BJ (cell line): ENCODE results near the gene HOXB8. TPM values are rescaled to one million over a fixed set of nuclear protein-coding genes. Genes with fewer than 3 reads are reported as not detected.

Source experiments
- CTCF ChIA-PET: fragments of 350-600 bp; formaldehyde crosslinking; extraction: SDS; loops from one replicate; lab custom pipeline; 2021; ENCODE audit warnings: antibody characterized with exemption, inconsistent platforms; lab: Yijun Ruan, JAX
- POLR2A ChIA-PET: fragments of 300-600 bp; sonication (Branson Sonifier 250); formaldehyde crosslinking; extraction: SDS; loops from one replicate; lab custom pipeline; 2021; ENCODE audit warnings: antibody characterized with exemption; lab: Charles Lee
- DNase-seq: peaks from one replicate; pipeline ENCODE4 v3.0.0-alpha.2; 2011; ENCODE audit warnings: low read depth
- H3K27me3 ChIP-seq: 2 replicates; pipeline ENCODE4 v1.6.0; 2011; ENCODE audit warnings: low read length; ENCODE audit not compliant: control insufficient read depth, insufficient read depth
- H3K36me3 ChIP-seq: 2 replicates; pipeline ENCODE4 v1.5.1; 2011; ENCODE audit warnings: low read length; ENCODE audit not compliant: control insufficient read depth, insufficient read depth
- H3K4me3 ChIP-seq: 2 replicates; pipeline ENCODE4 v1.5.1; 2011; ENCODE audit warnings: low read depth, mild to moderate bottlenecking, control low read depth, low read length
- CTCF ChIP-seq: IDR thresholded peaks from 2 replicates; pipeline ENCODE4 v1.5.1; 2011; ENCODE audit warnings: low read depth, mild to moderate bottlenecking, control low read depth, inconsistent platforms, low read length, moderate library complexity; ENCODE audit not compliant: insufficient read depth
- polyA plus RNA-seq: library from polyadenylated mRNA; depleted of rRNA; stranded (reverse); fragments of >200 nt; gene quantifications from 2 replicates; pipeline ENCODE4 v1.2.3, GENCODE V29; 2011

The HOXB8 gene
- polyA plus RNA-seq, 1 experiment = not detected

- Histone ChIP-seq H3K4me3 (no peak overlapping the region), H3K36me3 (no peaks in the 10 kb centered on the region), H3K27me3 (peaks cover 84% of the 10 kb centered on the region)
- no peak for TF ChIP-seq CTCF
- ChIA-PET CTCF (no interaction called here), POLR2A (no interaction called here)
- DNase-seq = no peak
Measured at GRCh38 chr17:48611213-48611612, 3.9 kb downstream of the HOXB8 start.

GRCh38 chr17:48610282-48611211 is 4.5 kb downstream of the HOXB8 start, which contains the start of gene HOXB7:
HOXB7 (minus strand) TSS chr17:48611017; CDS start chr17:48610918, 99 bp downstream.
- no peak for DNase-seq
- no peaks in the 10 kb centered on the region for H3K36me3 ChIP-seq
- peak within 1 kb of the TSS; percentile 6 for H3K4me3 ChIP-seq
- H3K27me3 ChIP-seq = peaks cover 84% of the 10 kb centered on the region
- TF ChIP-seq CTCF = no peak
- POLR2A ChIA-PET = no interaction called here
- CTCF ChIA-PET = interaction anchor here (0.9 to 4.7 kb wide), 3 partner anchors 8 to 275 kb away, joined by 3 to 27 read pairs (median 4); no protein-coding TSS in a partner anchor

GRCh38 chr17:48609759-48610281 is 5.3 kb downstream of the HOXB8 start:
- ChIA-PET CTCF (interaction anchor here (0.6 to 4.7 kb wide), 5 partner anchors 8 to 695 kb away, joined by 3 to 27 read pairs (median 3); no protein-coding TSS in a partner anchor), POLR2A (no interaction called here)
- Histone ChIP-seq H3K4me3 (no peak overlapping the region), H3K36me3 (no peaks in the 10 kb centered on the region), H3K27me3 (peaks cover 85% of the 10 kb centered on the region)
- no peak for TF ChIP-seq CTCF
- no peak for DNase-seq

- no peak for TF ChIP-seq CTCF
- DNase-seq = no peak
- no peaks in the 10 kb centered on the region for H3K36me3 ChIP-seq
- no peak overlapping the region for H3K4me3 ChIP-seq
- CTCF ChIA-PET = interaction anchor here (0.6 to 4.7 kb wide), 4 partner anchors 8 to 694 kb away, joined by 3 to 27 read pairs (median 4); partner anchors contain the start of gene HOXB5
- H3K27me3 ChIP-seq = peaks cover 86% of the 10 kb centered on the region
- POLR2A ChIA-PET = no interaction called here
Measured at GRCh38 chr17:48609033-48609432, 6.1 kb downstream of the HOXB8 start.

GRCh38 chr17:48608494-48608834 is 6.6 kb downstream of the HOXB8 start:
- no peak for DNase-seq
- Histone ChIP-seq H3K36me3 (no peaks in the 10 kb centered on the region), H3K27me3 (peaks cover 87% of the 10 kb centered on the region), H3K4me3 (no peak overlapping the region)
- POLR2A ChIA-PET = no interaction called here
- CTCF ChIA-PET = interaction anchor here (1.3 to 4.7 kb wide), 2 partner anchors 10 to 15 kb away, joined by 5 to 27 read pairs; partner anchors contain the start of gene HOXB5
- no peak for TF ChIP-seq CTCF
